OCI-LY3 (cell line): ENCODE results near the gene NEDD4.

ENCODE experiments used
- H2AFZ ChIP-seq: fragments of 200-600, 300-600 bp; shearing (Covaris generic); 2 replicates; pipeline ENCODE4 v1.6.0; 2014; ENCODE audit warnings: antibody characterized with exemption, low read depth, low read length
- H3K27ac ChIP-seq: fragments of 200-600, 300-600 bp; sonication (generic); 2 replicates; pipeline ENCODE4 v1.5.1; 2014; ENCODE audit warnings: mild to moderate bottlenecking, low read length, moderate library complexity, mixed read lengths
- H3K27me3 ChIP-seq: fragments of 200-600, 300-600 bp; sonication (generic); 2 replicates; pipeline ENCODE4 v1.6.1; 2014; ENCODE audit warnings: low read depth, low read length, mixed read lengths
- H3K36me3 ChIP-seq: fragments of 200-600, 300-600 bp; sonication (generic); replicated peaks from 2 replicates; pipeline ENCODE3; 2014; ENCODE audit warnings: low read depth, low read length, mixed read lengths
- H3K4me1 ChIP-seq: fragments of 300-600, 200-600 bp; sonication (generic); 2 replicates; pipeline ENCODE4 v1.6.1; 2014; ENCODE audit warnings: low read length, mixed read lengths
- H3K4me2 ChIP-seq: fragments of 200-600, 300-600 bp; sonication (generic); 2 replicates; pipeline ENCODE4 v1.6.1; 2014; ENCODE audit warnings: low read length, mixed read lengths
- H3K4me3 ChIP-seq: fragments of 300-600, 200-600 bp; sonication (generic); 2 replicates; pipeline ENCODE4 v1.5.1; 2014; ENCODE audit warnings: antibody characterized with exemption, mild to moderate bottlenecking, low read length, moderate library complexity
- H3K79me2 ChIP-seq: fragments of 300-600, 200-600 bp; shearing (Covaris generic); 2 replicates; pipeline ENCODE4 v1.6.1; 2014; ENCODE audit warnings: mild to moderate bottlenecking, low read length, mixed read lengths
- H3K9ac ChIP-seq: fragments of 300-600, 200-600 bp; shearing (Covaris generic); 2 replicates; pipeline ENCODE4 v1.6.0; 2014; ENCODE audit warnings: mild to moderate bottlenecking, low read length, moderate library complexity
- H3K9me3 ChIP-seq: fragments of 200-600, 300-600 bp; shearing (Covaris generic); 2 replicates; pipeline ENCODE4 v1.6.1; 2014; ENCODE audit warnings: low read length, mixed read lengths; ENCODE audit not compliant: insufficient read depth
- H4K20me1 ChIP-seq: fragments of 200-600, 300-600 bp; sonication (generic); 2 replicates; pipeline ENCODE4 v1.6.1; 2016; ENCODE audit warnings: low read length, mixed read lengths; ENCODE audit not compliant: insufficient read depth
- EZH2phosphoT487 ChIP-seq: fragments of 200-600 bp; shearing (Covaris generic); IDR thresholded peaks from 2 replicates; pipeline ENCODE4 v1.6.1; 2018; ENCODE audit warnings: antibody characterized with exemption, mixed run types, low read depth
- TF ChIP-seq, protein P1 (sequence below): fragments of 200-600, 300-600 bp; sonication (generic); IDR thresholded peaks from 2 replicates; pipeline ENCODE4 v1.5.1; 2014; ENCODE audit warnings: antibody characterized with exemption, low read length, low read depth

Gene NEDD4

DNA sequence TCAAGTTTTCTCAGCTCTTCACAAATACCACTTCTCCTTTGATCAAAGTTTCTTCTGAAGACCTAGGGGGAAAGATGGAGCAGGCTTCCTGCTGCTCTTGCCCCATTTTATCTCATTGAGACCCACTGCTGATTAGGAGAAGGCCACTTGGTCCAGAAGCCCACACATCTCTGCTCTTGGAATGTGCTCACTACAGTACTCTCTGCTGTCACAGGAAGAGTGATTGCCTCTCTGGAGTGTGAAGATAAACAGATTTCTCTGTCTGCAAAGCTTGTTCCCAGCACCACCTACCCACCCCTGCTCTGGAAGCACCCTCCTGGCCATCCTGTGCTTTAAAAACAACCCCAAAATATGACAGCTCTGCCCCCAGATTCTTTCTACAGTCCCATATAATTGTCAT lies 209.1 kb downstream of the NEDD4 start:
- TF ChIP-seq, protein P1, sequence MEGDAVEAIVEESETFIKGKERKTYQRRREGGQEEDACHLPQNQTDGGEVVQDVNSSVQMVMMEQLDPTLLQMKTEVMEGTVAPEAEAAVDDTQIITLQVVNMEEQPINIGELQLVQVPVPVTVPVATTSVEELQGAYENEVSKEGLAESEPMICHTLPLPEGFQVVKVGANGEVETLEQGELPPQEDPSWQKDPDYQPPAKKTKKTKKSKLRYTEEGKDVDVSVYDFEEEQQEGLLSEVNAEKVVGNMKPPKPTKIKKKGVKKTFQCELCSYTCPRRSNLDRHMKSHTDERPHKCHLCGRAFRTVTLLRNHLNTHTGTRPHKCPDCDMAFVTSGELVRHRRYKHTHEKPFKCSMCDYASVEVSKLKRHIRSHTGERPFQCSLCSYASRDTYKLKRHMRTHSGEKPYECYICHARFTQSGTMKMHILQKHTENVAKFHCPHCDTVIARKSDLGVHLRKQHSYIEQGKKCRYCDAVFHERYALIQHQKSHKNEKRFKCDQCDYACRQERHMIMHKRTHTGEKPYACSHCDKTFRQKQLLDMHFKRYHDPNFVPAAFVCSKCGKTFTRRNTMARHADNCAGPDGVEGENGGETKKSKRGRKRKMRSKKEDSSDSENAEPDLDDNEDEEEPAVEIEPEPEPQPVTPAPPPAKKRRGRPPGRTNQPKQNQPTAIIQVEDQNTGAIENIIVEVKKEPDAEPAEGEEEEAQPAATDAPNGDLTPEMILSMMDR: no peak
- TF ChIP-seq EZH2phosphoT487: no peak
- Histone ChIP-seq H2AFZ (no peak overlapping the region), H3K27me3 (no peaks in the 10 kb centered on the region), H4K20me1 (no peaks in the 10 kb centered on the region), H3K27ac (no peak overlapping the region), H3K4me3 (no peak overlapping the region), H3K4me1 (no peaks in the 10 kb centered on the region), H3K9me3 (no peaks in the 10 kb centered on the region), H3K9ac (no peak overlapping the region), H3K79me2 (no peaks in the 10 kb centered on the region), H3K36me3 (no peaks in the 10 kb centered on the region), H3K4me2 (no peak overlapping the region)

DNA sequence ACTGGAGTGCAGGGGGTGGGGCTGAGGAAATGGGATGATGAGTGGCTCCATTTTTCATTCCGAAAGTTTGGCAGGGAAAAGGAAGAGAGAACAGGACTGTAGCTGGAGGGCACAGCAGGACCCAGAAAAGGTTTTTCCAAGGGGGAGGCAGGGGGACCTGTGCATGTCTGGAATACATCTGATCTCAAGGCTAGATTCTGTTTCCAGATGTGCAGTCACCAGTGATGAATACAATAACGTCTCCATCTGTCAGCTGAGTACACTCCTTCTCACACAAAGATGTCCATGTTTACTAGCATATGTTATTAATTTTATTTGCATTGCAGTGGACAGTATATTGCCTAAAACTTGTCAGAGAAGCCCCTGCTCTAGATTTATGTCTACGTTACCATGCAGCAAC lies 210.5 kb downstream of the NEDD4 start:
- no peak overlapping the region for H3K27ac ChIP-seq
- TF ChIP-seq, protein P1: no peak
- TF ChIP-seq EZH2phosphoT487: no peak
- H2AFZ ChIP-seq: no peak overlapping the region
- no peaks in the 10 kb centered on the region for H4K20me1 ChIP-seq
- no peaks in the 10 kb centered on the region for H3K79me2 ChIP-seq
- H3K27me3 ChIP-seq: no peaks in the 10 kb centered on the region
- H3K4me1 ChIP-seq: no peaks in the 10 kb centered on the region
- H3K36me3 ChIP-seq: no peaks in the 10 kb centered on the region
- no peak overlapping the region for H3K9ac ChIP-seq
- no peaks in the 10 kb centered on the region for H3K9me3 ChIP-seq
- H3K4me2 ChIP-seq: no peak overlapping the region
- no peak overlapping the region for H3K4me3 ChIP-seq

DNA sequence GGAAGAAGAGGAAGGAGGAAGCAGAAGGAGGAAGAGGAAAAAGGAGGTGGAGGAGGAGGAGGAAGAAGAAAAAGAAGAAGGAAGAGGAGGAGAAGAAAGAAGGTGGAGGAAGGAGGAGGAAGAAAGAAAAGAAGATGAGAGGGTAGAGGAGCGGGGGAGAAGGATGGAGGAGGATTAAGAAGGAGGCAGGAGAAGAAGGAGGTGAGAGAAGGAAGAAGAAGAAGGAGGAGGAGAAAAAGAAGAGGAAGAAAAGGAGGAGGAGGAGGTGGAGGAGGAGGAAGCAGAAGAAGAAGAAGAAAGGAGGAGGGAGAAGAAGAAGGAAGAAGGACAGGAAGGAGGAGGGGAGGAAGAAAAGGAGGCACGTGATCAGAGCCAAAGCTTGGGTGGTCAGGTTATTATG lies 213.1 kb downstream of the NEDD4 start:
- no peak for TF ChIP-seq EZH2phosphoT487
- TF ChIP-seq, protein P1: no peak
- Histone ChIP-seq H3K4me3 (no peak overlapping the region), H3K27ac (no peak overlapping the region), H3K9ac (no peak overlapping the region), H3K4me1 (no peaks in the 10 kb centered on the region), H3K36me3 (no peaks in the 10 kb centered on the region), H2AFZ (no peak overlapping the region), H3K27me3 (no peaks in the 10 kb centered on the region), H3K9me3 (no peaks in the 10 kb centered on the region), H3K4me2 (no peak overlapping the region), H4K20me1 (no peaks in the 10 kb centered on the region), H3K79me2 (no peaks in the 10 kb centered on the region)

DNA sequence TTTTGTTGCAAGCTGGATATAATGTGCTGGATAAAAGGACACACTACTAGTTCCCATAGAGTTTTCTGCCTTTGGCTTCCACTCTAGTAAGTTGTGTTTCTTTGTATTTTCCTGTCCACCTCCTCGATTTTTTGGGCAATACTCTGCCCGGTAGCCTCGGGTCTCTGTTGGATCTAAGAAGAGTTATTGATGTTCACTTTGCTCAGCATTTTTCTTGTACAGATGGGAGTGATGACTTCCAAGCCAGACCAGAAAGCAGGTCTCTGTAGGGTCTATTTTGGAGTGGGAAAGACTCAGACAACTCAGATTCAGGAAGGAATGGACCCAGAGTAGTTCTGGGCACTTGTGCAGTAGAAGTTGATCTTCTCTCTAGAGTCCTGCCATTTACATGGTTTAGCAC lies 214.5 kb downstream of the NEDD4 start:
- no peaks in the 10 kb centered on the region for H3K36me3 ChIP-seq
- H4K20me1 ChIP-seq: no peaks in the 10 kb centered on the region
- no peak overlapping the region for H3K27ac ChIP-seq
- H3K4me2 ChIP-seq: no peak overlapping the region
- no peak overlapping the region for H3K4me3 ChIP-seq
- H3K79me2 ChIP-seq: no peaks in the 10 kb centered on the region
- no peak overlapping the region for H2AFZ ChIP-seq
- TF ChIP-seq, protein P1: no peak
- H3K27me3 ChIP-seq: no peaks in the 10 kb centered on the region
- H3K9ac ChIP-seq: no peak overlapping the region
- H3K4me1 ChIP-seq: no peaks in the 10 kb centered on the region
- H3K9me3 ChIP-seq: no peaks in the 10 kb centered on the region
